Bronchial epithelial cell (primary cell): ENCODE measurements around the gene RPAP2. TPM values are rescaled to one million over a fixed set of nuclear protein-coding genes. Genes with fewer than 3 reads are reported as not detected.

Experiments
- DNase-seq: peaks from one replicate; pipeline ENCODE4 v3.0.0-alpha.2; 2010; ENCODE audit warnings: low read depth
- FAIRE-seq: peaks from 2 replicates; lab custom pipeline; 2011; peaks lifted over from hg19 to GRCh38; lab: Jason Lieb, UNC
- H3K27me3 ChIP-seq: 2 replicates; pipeline ENCODE4 v1.5.1; 2011; ENCODE audit warnings: low read length; ENCODE audit not compliant: control insufficient read depth, insufficient read depth
- H3K36me3 ChIP-seq: 2 replicates; pipeline ENCODE4 v1.5.1; 2011; ENCODE audit warnings: low read length; ENCODE audit not compliant: control insufficient read depth, insufficient read depth
- H3K4me3 ChIP-seq: 2 replicates; pipeline ENCODE4 v1.5.1; 2011; ENCODE audit warnings: mild to moderate bottlenecking, low read depth, low read length, control low read depth
- total RNA-seq: library from RNA; depleted of rRNA; stranded (reverse); fragments of >200 nt; gene quantifications from 2 replicates; pipeline ENCODE4 v1.2.1, GENCODE V29; 2014
- TF ChIP-seq, protein P1 (sequence below): IDR thresholded peaks from 2 replicates; pipeline ENCODE4 v1.5.1; 2011; ENCODE audit warnings: mild to moderate bottlenecking, moderate library complexity, low read length, control low read depth, inconsistent platforms; ENCODE audit not compliant: insufficient read depth, severe bottlenecking

Gene RPAP2
- total RNA-seq, 1 donor from 2014 or later = 4.7 TPM

GRCh38 chr1:92327794-92328193 lies 28.9 kb downstream of the RPAP2 start:
- Histone ChIP-seq H3K36me3 (no peaks in the 10 kb centered on the region), H3K4me3 (no peak overlapping the region), H3K27me3 (no peaks in the 10 kb centered on the region)
- DNase-seq (no peak), FAIRE-seq (no peak)
- TF ChIP-seq, protein P1, sequence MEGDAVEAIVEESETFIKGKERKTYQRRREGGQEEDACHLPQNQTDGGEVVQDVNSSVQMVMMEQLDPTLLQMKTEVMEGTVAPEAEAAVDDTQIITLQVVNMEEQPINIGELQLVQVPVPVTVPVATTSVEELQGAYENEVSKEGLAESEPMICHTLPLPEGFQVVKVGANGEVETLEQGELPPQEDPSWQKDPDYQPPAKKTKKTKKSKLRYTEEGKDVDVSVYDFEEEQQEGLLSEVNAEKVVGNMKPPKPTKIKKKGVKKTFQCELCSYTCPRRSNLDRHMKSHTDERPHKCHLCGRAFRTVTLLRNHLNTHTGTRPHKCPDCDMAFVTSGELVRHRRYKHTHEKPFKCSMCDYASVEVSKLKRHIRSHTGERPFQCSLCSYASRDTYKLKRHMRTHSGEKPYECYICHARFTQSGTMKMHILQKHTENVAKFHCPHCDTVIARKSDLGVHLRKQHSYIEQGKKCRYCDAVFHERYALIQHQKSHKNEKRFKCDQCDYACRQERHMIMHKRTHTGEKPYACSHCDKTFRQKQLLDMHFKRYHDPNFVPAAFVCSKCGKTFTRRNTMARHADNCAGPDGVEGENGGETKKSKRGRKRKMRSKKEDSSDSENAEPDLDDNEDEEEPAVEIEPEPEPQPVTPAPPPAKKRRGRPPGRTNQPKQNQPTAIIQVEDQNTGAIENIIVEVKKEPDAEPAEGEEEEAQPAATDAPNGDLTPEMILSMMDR = no peak

GRCh38 chr1:92329347-92330129 lies 30.7 kb downstream of the RPAP2 start:
- Histone ChIP-seq H3K4me3 (no peak overlapping the region), H3K36me3 (no peaks in the 10 kb centered on the region), H3K27me3 (no peaks in the 10 kb centered on the region)
- DNase-seq = peak; percentile 93
- TF ChIP-seq, protein P1 = peak; percentile 11
- no peak for FAIRE-seq

DNA sequence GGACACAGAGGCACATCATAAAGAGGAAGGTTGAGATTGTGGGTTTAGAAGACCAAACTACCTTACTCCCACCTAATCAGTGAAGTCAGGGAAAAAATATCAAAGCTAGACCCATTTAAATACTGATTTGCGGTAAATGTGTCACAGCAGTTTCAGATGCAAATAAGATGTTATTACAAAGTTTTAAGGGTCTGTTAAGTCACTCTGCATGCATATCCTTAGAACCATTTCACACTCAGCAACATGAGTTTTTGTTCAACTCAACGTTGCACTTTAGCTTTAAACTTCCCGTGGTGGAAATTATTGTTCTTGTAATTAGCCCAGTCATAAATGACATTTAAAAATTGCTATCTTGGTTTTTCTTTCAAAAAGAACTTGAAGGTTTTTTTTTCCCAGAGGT lies 34.8 kb downstream of the RPAP2 start:
- TF ChIP-seq, protein P1 = no peak
- H3K36me3 ChIP-seq = peaks cover 2% of the 10 kb centered on the region
- H3K27me3 ChIP-seq = no peaks in the 10 kb centered on the region
- DNase-seq = no peak
- H3K4me3 ChIP-seq = no peak overlapping the region
- FAIRE-seq = no peak

- FAIRE-seq (no peak), DNase-seq (no peak)
- Histone ChIP-seq H3K36me3 (peaks cover 4% of the 10 kb centered on the region), H3K4me3 (no peak overlapping the region), H3K27me3 (no peaks in the 10 kb centered on the region)
- TF ChIP-seq, protein P1 = no peak
Measured at GRCh38 chr1:92340154-92340553, 41.3 kb downstream of the RPAP2 start.

GRCh38 chr1:92342401-92342800 lies 43.5 kb downstream of the RPAP2 start:
- Histone ChIP-seq H3K36me3 (peaks cover 4% of the 10 kb centered on the region), H3K27me3 (no peaks in the 10 kb centered on the region), H3K4me3 (no peak overlapping the region)
- TF ChIP-seq, protein P1 = no peak
- FAIRE-seq = no peak
- DNase-seq = no peak
